KMS-11 (cell line): ENCODE results near the gene GREB1L.

ENCODE experiments used
- H2AFZ ChIP-seq: fragments of 200-600 bp; sonication (generic); 2 replicates; pipeline ENCODE4 v1.6.1; 2016; ENCODE audit warnings: antibody characterized with exemption, mixed run types, low read depth
- H3K27ac ChIP-seq: fragments of 200-600 bp; sonication (generic); 2 replicates; pipeline ENCODE4 v1.6.1; 2016; ENCODE audit warnings: mild to moderate bottlenecking, mixed run types
- H3K27me3 ChIP-seq: fragments of 200-600 bp; sonication (generic); 2 replicates; pipeline ENCODE4 v1.6.1; 2017; ENCODE audit warnings: mild to moderate bottlenecking, low read depth, mixed run types, moderate library complexity; ENCODE audit not compliant: insufficient read depth
- H3K36me3 ChIP-seq: fragments of 200-600 bp; sonication (generic); 2 replicates; pipeline ENCODE4 v1.6.1; 2017; ENCODE audit warnings: mild to moderate bottlenecking, mixed run types; ENCODE audit not compliant: insufficient read depth
- H3K4me1 ChIP-seq: fragments of 200-600 bp; sonication (generic); 2 replicates; pipeline ENCODE4 v1.6.1; 2016; ENCODE audit warnings: mild to moderate bottlenecking, low read depth, mixed run types; ENCODE audit not compliant: poor library complexity, severe bottlenecking
- H3K4me2 ChIP-seq: fragments of 200-600 bp; sonication (generic); 2 replicates; pipeline ENCODE4 v1.7.0; 2016; ENCODE audit warnings: mild to moderate bottlenecking, mixed run types
- H3K4me3 ChIP-seq: fragments of 200-600 bp; sonication (generic); IDR thresholded peaks from 2 replicates; pipeline ENCODE4 v1.6.1; 2017; ENCODE audit warnings: low read depth, low read length, mixed read lengths; ENCODE audit not compliant: insufficient read depth
- H3K79me2 ChIP-seq: fragments of 200-600 bp; sonication (generic); 2 replicates; pipeline ENCODE4 v1.6.1; 2016; ENCODE audit warnings: low read depth, mixed run types; ENCODE audit not compliant: insufficient read depth
- H3K9ac ChIP-seq: fragments of 200-600 bp; sonication (generic); 2 replicates; pipeline ENCODE4 v1.6.1; 2016; ENCODE audit warnings: mild to moderate bottlenecking, mixed run types
- H4K20me1 ChIP-seq: fragments of 200-600 bp; sonication (generic); 2 replicates; pipeline ENCODE4 v1.6.1; 2016; ENCODE audit warnings: mild to moderate bottlenecking, mixed run types; ENCODE audit not compliant: insufficient read depth
- TF ChIP-seq, protein P1 (sequence below): fragments of 200-600 bp; sonication (generic); conservative IDR thresholded peaks from 2 replicates; pipeline ENCODE4 v1.6.1; 2017; ENCODE audit warnings: low read depth, mild to moderate bottlenecking, antibody characterized with exemption, low read length, moderate library complexity, mixed read lengths

The GREB1L gene

DNA sequence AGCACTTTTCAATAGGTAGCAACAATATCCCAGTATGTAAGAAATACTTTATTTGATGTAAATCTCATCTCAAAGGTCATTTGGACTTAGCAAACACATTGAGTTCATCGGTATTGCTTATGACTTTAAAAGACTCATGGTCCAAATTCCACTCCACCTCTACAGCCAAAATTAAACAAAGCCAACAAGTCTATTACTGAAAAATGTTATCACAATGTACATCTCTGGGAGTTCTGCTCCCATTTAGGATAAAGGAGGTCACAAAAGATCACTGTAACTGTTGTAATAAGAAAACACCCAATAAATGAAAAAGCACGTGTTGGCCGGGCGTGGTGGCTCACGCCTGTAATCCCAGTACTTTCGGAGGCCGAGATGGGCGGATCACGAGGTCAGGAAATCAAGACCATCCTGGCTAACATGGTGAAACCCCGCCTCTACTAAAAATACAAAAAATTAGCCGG, 308.5 kb downstream of the GREB1L start:
- H3K27ac ChIP-seq, result no peak overlapping the region
- H3K36me3 ChIP-seq, result no peaks in the 10 kb centered on the region
- H2AFZ ChIP-seq, result no peak overlapping the region
- no peak overlapping the region for H3K4me2 ChIP-seq
- H3K79me2 ChIP-seq, result no peaks in the 10 kb centered on the region
- no peaks in the 10 kb centered on the region for H4K20me1 ChIP-seq
- TF ChIP-seq, protein P1, sequence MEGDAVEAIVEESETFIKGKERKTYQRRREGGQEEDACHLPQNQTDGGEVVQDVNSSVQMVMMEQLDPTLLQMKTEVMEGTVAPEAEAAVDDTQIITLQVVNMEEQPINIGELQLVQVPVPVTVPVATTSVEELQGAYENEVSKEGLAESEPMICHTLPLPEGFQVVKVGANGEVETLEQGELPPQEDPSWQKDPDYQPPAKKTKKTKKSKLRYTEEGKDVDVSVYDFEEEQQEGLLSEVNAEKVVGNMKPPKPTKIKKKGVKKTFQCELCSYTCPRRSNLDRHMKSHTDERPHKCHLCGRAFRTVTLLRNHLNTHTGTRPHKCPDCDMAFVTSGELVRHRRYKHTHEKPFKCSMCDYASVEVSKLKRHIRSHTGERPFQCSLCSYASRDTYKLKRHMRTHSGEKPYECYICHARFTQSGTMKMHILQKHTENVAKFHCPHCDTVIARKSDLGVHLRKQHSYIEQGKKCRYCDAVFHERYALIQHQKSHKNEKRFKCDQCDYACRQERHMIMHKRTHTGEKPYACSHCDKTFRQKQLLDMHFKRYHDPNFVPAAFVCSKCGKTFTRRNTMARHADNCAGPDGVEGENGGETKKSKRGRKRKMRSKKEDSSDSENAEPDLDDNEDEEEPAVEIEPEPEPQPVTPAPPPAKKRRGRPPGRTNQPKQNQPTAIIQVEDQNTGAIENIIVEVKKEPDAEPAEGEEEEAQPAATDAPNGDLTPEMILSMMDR, result no peak
- no peaks in the 10 kb centered on the region for H3K4me1 ChIP-seq
- no peak overlapping the region for H3K9ac ChIP-seq
- H3K4me3 ChIP-seq, result no peak overlapping the region
- no peaks in the 10 kb centered on the region for H3K27me3 ChIP-seq

DNA sequence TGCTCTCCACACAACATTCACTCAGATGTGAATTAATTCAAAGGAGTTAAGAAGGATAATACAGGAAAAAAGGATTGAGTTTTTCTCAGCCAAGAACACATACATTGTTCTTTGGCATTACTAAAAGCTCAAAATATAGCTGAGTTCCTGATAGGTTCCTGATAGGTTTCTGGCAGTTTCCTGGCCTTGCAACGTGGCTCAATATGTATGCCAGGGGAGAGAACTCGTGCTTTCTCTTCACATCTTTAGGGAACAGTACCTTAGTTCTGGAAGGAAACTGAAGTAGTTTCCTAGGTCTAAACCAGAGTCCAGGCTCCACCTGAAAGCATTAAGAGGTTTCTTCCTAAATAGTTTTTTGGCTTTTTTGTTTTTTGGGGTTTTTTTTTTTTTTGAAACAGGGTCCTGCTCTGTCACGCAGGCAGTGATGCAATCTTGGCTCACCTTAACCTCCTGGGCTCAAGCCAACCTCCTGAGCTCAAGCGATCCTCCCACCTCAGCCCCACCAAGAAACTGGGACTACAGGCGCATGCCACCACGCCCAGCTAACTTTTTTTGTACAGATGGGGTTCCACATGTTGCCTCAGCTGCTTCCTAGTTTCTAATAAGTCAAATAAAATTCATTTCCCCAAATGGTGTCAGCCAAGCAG, 315.7 kb downstream of the GREB1L start:
- no peak overlapping the region for H3K27ac ChIP-seq
- TF ChIP-seq, protein P1, result no peak
- H3K27me3 ChIP-seq, result no peaks in the 10 kb centered on the region
- H3K4me2 ChIP-seq, result no peak overlapping the region
- H4K20me1 ChIP-seq, result no peaks in the 10 kb centered on the region
- no peaks in the 10 kb centered on the region for H3K4me1 ChIP-seq
- H2AFZ ChIP-seq, result no peak overlapping the region
- H3K9ac ChIP-seq, result no peak overlapping the region
- H3K36me3 ChIP-seq, result 0 out of 2 replicates have a peak, but pooled peaks cover 3% of the 10 kb centered on the region
- H3K79me2 ChIP-seq, result no peaks in the 10 kb centered on the region
- no peak overlapping the region for H3K4me3 ChIP-seq

DNA sequence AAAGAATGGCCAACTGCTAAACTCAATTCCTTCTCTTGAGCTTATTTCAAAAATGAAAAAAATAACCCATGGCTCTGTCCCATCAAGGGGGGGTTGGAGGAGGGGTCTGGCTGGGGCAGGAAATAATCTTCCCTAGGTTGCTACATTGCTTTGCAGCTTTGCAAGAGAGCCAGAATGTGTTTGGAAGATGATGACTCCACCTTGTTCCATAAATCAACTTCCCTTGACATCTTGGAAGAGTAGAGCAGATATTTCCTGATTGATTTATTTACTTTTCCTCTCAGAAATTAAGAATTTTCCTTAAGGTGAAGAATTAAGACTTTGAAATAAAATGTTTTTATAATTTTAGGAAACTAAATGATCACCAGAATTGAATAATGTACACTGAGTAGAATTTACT, 317.2 kb downstream of the GREB1L start:
- H3K4me1 ChIP-seq, result no peaks in the 10 kb centered on the region
- no peak overlapping the region for H3K27ac ChIP-seq
- no peak overlapping the region for H3K4me3 ChIP-seq
- TF ChIP-seq, protein P1, result no peak
- H2AFZ ChIP-seq, result no peak overlapping the region
- no peaks in the 10 kb centered on the region for H4K20me1 ChIP-seq
- peaks cover 6% of the 10 kb centered on the region; the same call in 1 of the 2 replicates for H3K36me3 ChIP-seq
- H3K27me3 ChIP-seq, result no peaks in the 10 kb centered on the region
- H3K4me2 ChIP-seq, result no peak overlapping the region
- no peaks in the 10 kb centered on the region for H3K79me2 ChIP-seq
- H3K9ac ChIP-seq, result no peak overlapping the region

DNA sequence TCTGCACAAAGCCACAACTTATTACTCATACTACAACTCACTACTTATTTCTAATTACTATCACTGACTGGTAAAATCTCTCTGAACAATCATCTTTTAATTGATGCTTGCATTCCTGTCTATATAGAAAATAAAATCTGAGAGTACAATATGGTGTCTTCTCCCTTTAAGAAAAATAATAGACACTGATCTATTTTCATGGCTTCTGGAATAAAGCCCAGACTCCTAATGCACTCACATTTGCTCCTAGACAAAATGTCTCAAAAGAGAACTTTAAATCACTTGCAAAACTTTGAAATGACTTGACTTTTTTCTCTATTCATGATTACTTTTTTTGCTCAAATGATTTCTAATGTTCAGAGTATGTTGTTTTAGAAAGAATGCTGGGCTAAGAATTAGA, 329.7 kb downstream of the GREB1L start:
- H4K20me1 ChIP-seq, result no peaks in the 10 kb centered on the region
- no peaks in the 10 kb centered on the region for H3K4me1 ChIP-seq
- H3K27me3 ChIP-seq, result no peaks in the 10 kb centered on the region
- H2AFZ ChIP-seq, result no peak overlapping the region
- no peaks in the 10 kb centered on the region for H3K79me2 ChIP-seq
- no peak overlapping the region for H3K4me2 ChIP-seq
- H3K9ac ChIP-seq, result no peak overlapping the region
- TF ChIP-seq, protein P1, result no peak
- no peak overlapping the region for H3K4me3 ChIP-seq
- 0 out of 2 replicates have a peak, but pooled peaks cover 6% of the 10 kb centered on the region for H3K36me3 ChIP-seq
- H3K27ac ChIP-seq, result no peak overlapping the region
